Endothelial cell of umbilical vein (primary cell): Measurements from ENCODE around the gene B3GALT5. TPM values are rescaled to one million over a fixed set of nuclear protein-coding genes. Genes with fewer than 3 reads are reported as not detected.

Experiments used
- BruUV-seq: library from RNA; stranded (reverse); fragments of 400-500 nt; replicated peaks from 2 replicates; lab custom pipeline; 2021; lab: Mats Ljungman, UMichigan
- CTCF ChIA-PET: fragments of 300-600, 350-600 bp; sonication (Branson Sonifier 250); formaldehyde crosslinking; loops from one replicate; lab custom pipeline; 2021; ENCODE audit warnings: antibody characterized with exemption, inconsistent platforms; lab: Charles Lee
- POLR2A ChIA-PET: fragments of 300-600, 350-600 bp; sonication (Branson Sonifier 250); formaldehyde crosslinking; loops from one replicate; lab custom pipeline; 2021; ENCODE audit warnings: antibody characterized with exemption, inconsistent platforms; lab: Charles Lee
- DNase-seq: peaks from one replicate; pipeline ENCODE4 v3.0.0-alpha.2; 2011; ENCODE audit warnings: low read depth, low spot score
- FAIRE-seq: peaks from 2 replicates; lab custom pipeline; 2011; peaks lifted over from hg19 to GRCh38; lab: Jason Lieb, UNC
- H2AFZ ChIP-seq: 2 replicates; pipeline ENCODE4 v1.6.0; 2012; ENCODE audit warnings: low read depth, low read length, control low read depth, inconsistent platforms
- H3K27ac ChIP-seq: 2 replicates; pipeline ENCODE4 v1.5.1; 2011; ENCODE audit warnings: low read depth, mild to moderate bottlenecking, control low read depth, low read length, moderate library complexity; ENCODE audit not compliant: insufficient read depth
- H3K27me3 ChIP-seq, 2 experiments: 2 replicates each; pipeline versions ENCODE4 v1.6.0 to v1.6.1; 2011; ENCODE audit warnings: low read length in 2 of 2, mixed read lengths in 1 of 2; ENCODE audit not compliant: control insufficient read depth in 2 of 2, insufficient read depth in 2 of 2
- H3K36me3 ChIP-seq, 2 experiments: 2 replicates in 1 of 2; 3 replicates in 1 of 2; pipeline ENCODE4 v1.5.1; 2011; ENCODE audit warnings: low read length in 2 of 2, mild to moderate bottlenecking in 1 of 2, moderate library complexity in 1 of 2; ENCODE audit not compliant: control insufficient read depth in 2 of 2, insufficient read depth in 2 of 2; ENCODE audit errors: extremely low read depth in 1 of 2
- H3K4me1 ChIP-seq: 3 replicates; pipeline ENCODE4 v1.5.1; 2011; ENCODE audit warnings: mild to moderate bottlenecking, low read length; ENCODE audit not compliant: control insufficient read depth, insufficient read depth; ENCODE audit errors: extremely low read depth
- H3K4me2 ChIP-seq: 2 replicates; pipeline ENCODE4 v1.6.1; 2011; ENCODE audit warnings: low read length, control low read depth, mixed read lengths; ENCODE audit not compliant: insufficient read depth
- H3K4me3 ChIP-seq, 3 experiments: fragments of 200-600 bp in 1 of 3; sonication (generic), shearing (Covaris generic) in 1 of 3; replicated peaks in 1 of 3; 2 replicates each; pipeline ENCODE4 v1.5.1; 2011 to 2016; ENCODE audit warnings: control low read depth in 3 of 3, low read length in 3 of 3, mild to moderate bottlenecking in 2 of 3, inconsistent platforms in 1 of 3, low read depth in 1 of 3, moderate library complexity in 1 of 3; ENCODE audit not compliant: insufficient read depth in 1 of 3
- H3K79me2 ChIP-seq: 2 replicates; pipeline ENCODE4 v1.6.0; 2012; ENCODE audit warnings: low read length, inconsistent platforms; ENCODE audit not compliant: control insufficient read depth, insufficient read depth
- H3K9ac ChIP-seq: replicated peaks from 2 replicates; pipeline ENCODE3; 2011; ENCODE audit warnings: low read length, control low read depth; ENCODE audit not compliant: insufficient read depth; ENCODE audit errors: extremely low read depth
- H3K9me1 ChIP-seq: replicated peaks from 3 replicates; pipeline ENCODE4 v1.6.0; 2011; ENCODE audit warnings: mild to moderate bottlenecking, low read length; ENCODE audit not compliant: control insufficient read depth, insufficient read depth; ENCODE audit errors: extremely low read depth
- H3K9me3 ChIP-seq: replicated peaks from 2 replicates; pipeline ENCODE4 v1.5.1; 2012; ENCODE audit warnings: low read length, inconsistent platforms; ENCODE audit not compliant: control insufficient read depth, insufficient read depth
- H4K20me1 ChIP-seq: replicated peaks from 2 replicates; pipeline ENCODE3; 2011; ENCODE audit warnings: mild to moderate bottlenecking, low read length; ENCODE audit not compliant: control insufficient read depth, insufficient read depth; ENCODE audit errors: extremely low read depth
- EZH2 ChIP-seq: IDR thresholded peaks from 2 replicates; pipeline ENCODE4 v1.6.1; 2012; ENCODE audit warnings: borderline replicate concordance, low read depth, mild to moderate bottlenecking, moderate library complexity, low read length, inconsistent platforms; ENCODE audit not compliant: severe bottlenecking
- FOS ChIP-seq: IDR thresholded peaks from 2 replicates; pipeline ENCODE4 v1.6.1; 2011; ENCODE audit warnings: mild to moderate bottlenecking, low read length, moderate library complexity, borderline replicate concordance; ENCODE audit not compliant: insufficient read depth
- GATA2 ChIP-seq: IDR thresholded peaks from 2 replicates; pipeline ENCODE4 v1.7.0; 2011; ENCODE audit warnings: low read depth, mild to moderate bottlenecking, moderate library complexity, mixed read lengths, low read length; ENCODE audit not compliant: insufficient read length, insufficient read depth
- JUN ChIP-seq: IDR thresholded peaks from 2 replicates; pipeline ENCODE4 v1.6.1; 2011; ENCODE audit warnings: borderline replicate concordance, low read depth; ENCODE audit not compliant: insufficient read length, insufficient read depth
- MYC ChIP-seq: IDR thresholded peaks from one replicate; pipeline ENCODE4 v1.6.1; 2011; ENCODE audit warnings: mild to moderate bottlenecking, low read depth, low read length
- POLR2A ChIP-seq: IDR thresholded peaks from 2 replicates; pipeline ENCODE4 v1.6.1; 2012; ENCODE audit warnings: low read depth, mild to moderate bottlenecking, control low read depth, low read length
- POLR2AphosphoS5 ChIP-seq: IDR thresholded peaks from 2 replicates; pipeline ENCODE4 v1.6.1; 2012; ENCODE audit warnings: low read depth, mild to moderate bottlenecking, control low read depth, low read length, moderate library complexity; ENCODE audit not compliant: insufficient read depth
- dilution Hi-C: fragments of 300-500 bp; cut with MboI; formaldehyde crosslinking; loops from one replicate; pipeline ENCODE4 v1.15.0; 2019; ENCODE audit warnings: low sequenced_read_pairs; ENCODE audit not compliant: extremely low pct_ligation_motif_present
- intact Hi-C: fragments of 100-400 bp; cut with micrococcal nuclease; formaldehyde crosslinking; loops from one replicate; pipeline ENCODE4 v1.10.0; 2022
- polyA plus RNA-seq, 4 experiments: library from polyadenylated mRNA; depleted of rRNA in 3 of 4; stranded (reverse) in 3 of 4; unstranded in 1 of 4; fragments of >200 nt; gene quantifications; 2 replicates each; pipeline versions ENCODE4 v1.2.1 to v1.2.3, GENCODE V29; 2011 to 2012; ENCODE audit warnings: missing spikeins in 1 of 4
- total RNA-seq: library from RNA; stranded (reverse); gene quantifications from 2 replicates; pipeline ENCODE4 v1.2.3, GENCODE V29; 2021
- TF ChIP-seq, protein P1 (sequence below), 2 donors: IDR thresholded peaks; 1 replicate in 1 of 2; 2 replicates in 1 of 2; pipeline ENCODE4 v1.5.1; 2011; ENCODE audit warnings: low read length in 2 of 2, mild to moderate bottlenecking in 2 of 2, moderate library complexity in 2 of 2, control low read depth in 1 of 2, inconsistent platforms in 1 of 2, low read depth in 1 of 2; ENCODE audit not compliant: insufficient read depth in 1 of 2; ENCODE audit errors: extremely low read depth in 1 of 2
- TF ChIP-seq, protein P2 (sequence below): IDR thresholded peaks from 2 replicates; pipeline ENCODE4 v1.6.1; 2011; ENCODE audit not compliant: insufficient read depth, insufficient read length

B3GALT5 gene
- total and polyA plus RNA-seq, 2 donors (not counting 3 experiments of a cell fraction or from before 2014, with no cell fraction given) = 0.04 TPM; not detected in 1

DNA sequence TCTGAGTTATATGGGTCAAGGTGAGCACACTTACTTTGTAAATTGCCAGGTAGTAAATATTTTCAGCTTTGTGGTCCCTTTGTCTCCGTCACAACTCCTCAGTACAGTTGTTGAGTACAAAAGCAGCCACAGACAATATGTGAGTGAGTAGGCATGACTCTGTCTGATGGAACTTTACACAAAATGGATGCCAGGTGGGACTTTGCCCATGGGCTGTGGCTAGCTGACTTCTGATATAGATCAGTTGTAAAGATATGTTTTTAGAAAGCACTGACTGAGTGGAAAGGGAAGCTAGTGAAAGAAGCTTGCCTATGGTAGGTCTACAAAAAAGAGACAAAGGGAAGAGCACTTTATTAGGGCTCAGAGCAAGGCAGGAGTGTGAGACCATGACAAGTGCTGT lies 109.1 kb downstream of the B3GALT5 start:
- Histone ChIP-seq H3K27me3 (no peaks in the 10 kb centered on the region), H3K9me1 (no peaks in the 10 kb centered on the region), H3K27ac (no peak overlapping the region), H3K4me1 (no peaks in the 10 kb centered on the region), H3K9ac (no peak overlapping the region), H3K4me3 (no peak overlapping the region), H3K79me2 (no peaks in the 10 kb centered on the region), H3K36me3 (no peaks in the 10 kb centered on the region), H2AFZ (no peak overlapping the region), H4K20me1 (no peaks in the 10 kb centered on the region), H3K4me2 (no peak overlapping the region), H3K9me3 (no peaks in the 10 kb centered on the region)
- CTCF ChIA-PET = no interaction called here
- dilution Hi-C loops (loop anchor here (25.0 kb wide), 1 partner anchor 210 kb away; no protein-coding TSS in a partner anchor), intact Hi-C loops (no loop called here)
- POLR2A ChIA-PET = no interaction called here
- DNase-seq (no peak), FAIRE-seq (no peak)
- TF ChIP-seq, protein P1, sequence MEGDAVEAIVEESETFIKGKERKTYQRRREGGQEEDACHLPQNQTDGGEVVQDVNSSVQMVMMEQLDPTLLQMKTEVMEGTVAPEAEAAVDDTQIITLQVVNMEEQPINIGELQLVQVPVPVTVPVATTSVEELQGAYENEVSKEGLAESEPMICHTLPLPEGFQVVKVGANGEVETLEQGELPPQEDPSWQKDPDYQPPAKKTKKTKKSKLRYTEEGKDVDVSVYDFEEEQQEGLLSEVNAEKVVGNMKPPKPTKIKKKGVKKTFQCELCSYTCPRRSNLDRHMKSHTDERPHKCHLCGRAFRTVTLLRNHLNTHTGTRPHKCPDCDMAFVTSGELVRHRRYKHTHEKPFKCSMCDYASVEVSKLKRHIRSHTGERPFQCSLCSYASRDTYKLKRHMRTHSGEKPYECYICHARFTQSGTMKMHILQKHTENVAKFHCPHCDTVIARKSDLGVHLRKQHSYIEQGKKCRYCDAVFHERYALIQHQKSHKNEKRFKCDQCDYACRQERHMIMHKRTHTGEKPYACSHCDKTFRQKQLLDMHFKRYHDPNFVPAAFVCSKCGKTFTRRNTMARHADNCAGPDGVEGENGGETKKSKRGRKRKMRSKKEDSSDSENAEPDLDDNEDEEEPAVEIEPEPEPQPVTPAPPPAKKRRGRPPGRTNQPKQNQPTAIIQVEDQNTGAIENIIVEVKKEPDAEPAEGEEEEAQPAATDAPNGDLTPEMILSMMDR (IDR thresholded peaks at IDR 0.05; ENCODE audit: extremely low read depth in 1 of 2, insufficient read depth in 1 of 2, low read depth in 1 of 2, low read length in 2 of 2) = no peak
- TF ChIP-seq EZH2 (no peak), JUN (no peak), POLR2A (no peak), MYC (no peak), GATA2 (no peak), FOS (no peak), POLR2AphosphoS5 (no peak)
- TF ChIP-seq, protein P2, sequence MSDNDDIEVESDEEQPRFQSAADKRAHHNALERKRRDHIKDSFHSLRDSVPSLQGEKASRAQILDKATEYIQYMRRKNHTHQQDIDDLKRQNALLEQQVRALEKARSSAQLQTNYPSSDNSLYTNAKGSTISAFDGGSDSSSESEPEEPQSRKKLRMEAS = no peak
- no TSS peak for BruUV-seq

Other genes starting within 250 kb of the B3GALT5 start
- gene LCA5L, start 167.2 kb upstream of the B3GALT5 start, total RNA-seq = 1.0 and 1.2 TPM in 2 replicates
- gene LCA5L, start 167.2 kb upstream of the B3GALT5 start, polyA plus RNA-seq = 0.26 and 0.38 TPM in 2 replicates
- 0.42 and 1.1 TPM in 2 replicates for gene SH3BGR, start 161.0 kb upstream of the B3GALT5 start, total RNA-seq
- 0.33 TPM in 1 of 2 replicates, not detected in the other for gene SH3BGR, start 161.0 kb upstream of the B3GALT5 start, polyA plus RNA-seq
- not detected in 2 replicates for gene IGSF5, start 132.2 kb downstream of the B3GALT5 start, total RNA-seq
- not detected in 2 replicates for gene IGSF5, start 132.2 kb downstream of the B3GALT5 start, polyA plus RNA-seq